CD1c-positive myeloid dendritic cell (primary cell): ENCODE measurements around the gene BIRC2.

Experiments
- DNase-seq: peaks from one replicate; pipeline ENCODE4 v3.0.0-alpha.2; 2016; ENCODE audit errors: extremely low spot score

Gene BIRC2

GRCh38 chr11:102402548-102402947 is 55.5 kb downstream of the BIRC2 start:
- peak; percentile 56 for DNase-seq

GRCh38 chr11:102405501-102405900 is 58.5 kb downstream of the BIRC2 start:
- no peak for DNase-seq

GRCh38 chr11:102406099-102406498 is 59.1 kb downstream of the BIRC2 start:
- DNase-seq = no peak

- no peak for DNase-seq
These were observed 60.9 kb downstream of the BIRC2 start for GRCh38 chr11:102407901-102408300.

GRCh38 chr11:102408339-102408738 is 61.3 kb downstream of the BIRC2 start:
- DNase-seq = no peak

GRCh38 chr11:102410382-102410784 is 63.4 kb downstream of the BIRC2 start:
- DNase-seq = no peak

GRCh38 chr11:102411142-102411541 is 64.1 kb downstream of the BIRC2 start:
- DNase-seq = no peak

- no peak for DNase-seq
These were observed 66.5 kb downstream of the BIRC2 start for GRCh38 chr11:102413497-102413896.

GRCh38 chr11:102414559-102414958 is 67.5 kb downstream of the BIRC2 start:
- DNase-seq = no peak

GRCh38 chr11:102415304-102415916 is 68.4 kb downstream of the BIRC2 start:
- no peak for DNase-seq

GRCh38 chr11:102416976-102417375 is 70.0 kb downstream of the BIRC2 start:
- no peak for DNase-seq

- no peak for DNase-seq
These were observed 72.2 kb downstream of the BIRC2 start for GRCh38 chr11:102419181-102419580.

- DNase-seq = no peak
These were observed 73.5 kb downstream of the BIRC2 start for GRCh38 chr11:102420547-102420946.

GRCh38 chr11:102421261-102421660 is 74.2 kb downstream of the BIRC2 start:
- no peak for DNase-seq

- peak; percentile 36 for DNase-seq
These were observed 76.1 kb downstream of the BIRC2 start for GRCh38 chr11:102422817-102423712.

GRCh38 chr11:102423936-102424335 is 76.9 kb downstream of the BIRC2 start:
- no peak for DNase-seq

GRCh38 chr11:102426000-102426399 is 79.0 kb downstream of the BIRC2 start:
- DNase-seq = no peak

GRCh38 chr11:102426570-102426969 is 79.6 kb downstream of the BIRC2 start:
- DNase-seq = no peak

GRCh38 chr11:102427068-102427467 is 80.1 kb downstream of the BIRC2 start:
- DNase-seq = no peak
